ENCODE data around the gene MYRF. TPM values are rescaled to one million over a fixed set of nuclear protein-coding genes. Genes with fewer than 3 reads are reported as not detected.

The MYRF gene
- total and polyA plus RNA-seq, 2 donors from 2014 or later: 6.0 to 36.3 TPM

- FAIRE-seq: no peak
- H3K36me3 ChIP-seq (ENCODE audit: control insufficient read depth in 2 of 3, insufficient read depth in 3 of 3, low read length in 3 of 3): no peaks in the 10 kb centered on the region
- H3K4me1 ChIP-seq (ENCODE audit: control insufficient read depth in 2 of 3, insufficient read depth in 2 of 3, low read depth in 1 of 3, low read length in 3 of 3): peaks cover 0 to 5% (median 0%) of the 10 kb centered on the region in 3 donors
These were observed 9.8 kb downstream of the MYRF start for GRCh38 chr11:61762223-61762615.

GRCh38 chr11:61762798-61763197, 10.4 kb downstream of the MYRF start:
- no peak for TF ChIP-seq CTCF (IDR thresholded peaks at IDR 0.05; ENCODE audit: borderline replicate concordance, extremely low read depth, insufficient read depth)
- H3K9ac ChIP-seq (ENCODE audit: low read length in 3 of 3): no peak overlapping the region
- DNase-seq (no peak), FAIRE-seq (no peak)
- peaks cover 0 to under 1% (median 0%) of the 10 kb centered on the region in 3 donors for H3K4me1 ChIP-seq (ENCODE audit: control insufficient read depth in 2 of 3, insufficient read depth in 2 of 3, low read depth in 1 of 3, low read length in 3 of 3)
- no peak overlapping the region for H3K4me3 ChIP-seq (ENCODE audit: low read length in 3 of 3)
- H3K27ac ChIP-seq (ENCODE audit: low read depth in 2 of 2, low read length in 2 of 2): no peak overlapping the region
- intact Hi-C loops (cut with DNase I): no loop called here
- no peaks in the 10 kb centered on the region for H3K36me3 ChIP-seq (ENCODE audit: control insufficient read depth in 2 of 3, insufficient read depth in 3 of 3, low read length in 3 of 3)
- H3K9me3 ChIP-seq (ENCODE audit: control insufficient read depth in 2 of 3, insufficient read depth in 1 of 3, low read length in 3 of 3): no peaks in the 10 kb centered on the region
- no peaks in the 10 kb centered on the region for H3K27me3 ChIP-seq (ENCODE audit: control insufficient read depth, insufficient read depth, low read length)

More at GRCh38 chr11:61762223-61762615, 9.8 kb downstream of the MYRF start:
- no peak overlapping the region for H3K4me3 ChIP-seq (ENCODE audit: low read length in 3 of 3)
- no peaks in the 10 kb centered on the region for H3K27me3 ChIP-seq (ENCODE audit: control insufficient read depth, insufficient read depth, low read length)
- DNase-seq: no peak
- no peaks in the 10 kb centered on the region for H3K9me3 ChIP-seq (ENCODE audit: control insufficient read depth in 2 of 3, insufficient read depth in 1 of 3, low read length in 3 of 3)
- intact Hi-C loops (cut with DNase I): no loop called here
- no peak overlapping the region for H3K9ac ChIP-seq (ENCODE audit: low read length in 3 of 3)
- H3K27ac ChIP-seq (ENCODE audit: low read depth in 2 of 2, low read length in 2 of 2): no peak overlapping the region
- no peak for TF ChIP-seq CTCF (IDR thresholded peaks at IDR 0.05; ENCODE audit: borderline replicate concordance, extremely low read depth, insufficient read depth)

GRCh38 chr11:61763930-61764605, 11.6 kb downstream of the MYRF start:
- Histone ChIP-seq H3K9ac (ENCODE audit: low read length in 3 of 3) (no peak overlapping the region), H3K4me1 (ENCODE audit: control insufficient read depth in 2 of 3, insufficient read depth in 2 of 3, low read depth in 1 of 3, low read length in 3 of 3) (no peaks in the 10 kb centered on the region), H3K27me3 (ENCODE audit: control insufficient read depth, insufficient read depth, low read length) (no peaks in the 10 kb centered on the region), H3K4me3 (ENCODE audit: low read length in 3 of 3) (no peak overlapping the region), H3K9me3 (ENCODE audit: control insufficient read depth in 2 of 3, insufficient read depth in 1 of 3, low read length in 3 of 3) (no peaks in the 10 kb centered on the region), H3K36me3 (ENCODE audit: control insufficient read depth in 2 of 3, insufficient read depth in 3 of 3, low read length in 3 of 3) (no peaks in the 10 kb centered on the region), H3K27ac (ENCODE audit: low read depth in 2 of 2, low read length in 2 of 2) (no peak overlapping the region)
- intact Hi-C loops (cut with DNase I): no loop called here
- TF ChIP-seq CTCF (IDR thresholded peaks at IDR 0.05; ENCODE audit: borderline replicate concordance, extremely low read depth, insufficient read depth): no peak
- no peak for FAIRE-seq
- DNase-seq: no peak
